Measurements from ENCODE around the gene DCDC2B.

DNA sequence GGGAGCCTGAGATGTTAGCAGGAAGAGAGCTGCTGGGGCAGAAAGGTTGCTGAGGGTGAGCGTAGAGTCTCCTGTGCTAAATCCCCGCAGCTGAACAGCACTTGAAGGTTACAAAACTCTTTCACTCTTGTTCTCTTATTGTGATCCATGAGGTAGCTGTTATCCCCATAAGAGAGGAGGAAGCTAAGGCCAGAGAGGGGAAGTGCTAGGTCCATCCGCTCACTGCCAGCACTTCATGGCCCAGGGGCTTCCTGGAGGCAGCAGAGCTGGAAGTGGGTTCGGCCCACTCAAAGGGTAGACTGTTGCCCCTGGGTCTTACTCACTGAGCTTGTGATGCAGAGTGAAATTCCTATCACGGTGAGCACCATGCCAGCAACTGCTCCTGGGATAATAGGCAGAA lies 7.7 kb downstream of the DCDC2B start:
- TF ChIP-seq ZNF57 (CRISPR knock-in tag; IDR thresholded peaks at IDR 0.05) (no peak), POLR2A (conservative IDR thresholded peaks at IDR 0.05) (no peak), ZNF431 (CRISPR knock-in tag; IDR thresholded peaks at IDR 0.05) (no peak), DIDO1 (tag; IDR thresholded peaks at IDR 0.05; ENCODE audit: low read depth) (no peak), MXI1 (IDR thresholded peaks at IDR 0.05; ENCODE audit: low read depth, low read length) (no peak), JUN (IDR thresholded peaks at IDR 0.05; ENCODE audit: borderline replicate concordance, low read depth, low read length) (no peak), JUN (CRISPR knock-in tag; IDR thresholded peaks at IDR 0.05; ENCODE audit: borderline replicate concordance) (no peak), POLR2AphosphoS2 (IDR thresholded peaks at IDR 0.05; ENCODE audit: low read length) (no peak), EZH2 (IDR thresholded peaks at IDR 0.05; ENCODE audit: borderline replicate concordance, low read depth, low read length) (no peak), CBX3 (IDR thresholded peaks at IDR 0.05; ENCODE audit: borderline replicate concordance in 1 of 2, low read length in 2 of 2) (no peak)
- TF ChIP-seq, protein P1, sequence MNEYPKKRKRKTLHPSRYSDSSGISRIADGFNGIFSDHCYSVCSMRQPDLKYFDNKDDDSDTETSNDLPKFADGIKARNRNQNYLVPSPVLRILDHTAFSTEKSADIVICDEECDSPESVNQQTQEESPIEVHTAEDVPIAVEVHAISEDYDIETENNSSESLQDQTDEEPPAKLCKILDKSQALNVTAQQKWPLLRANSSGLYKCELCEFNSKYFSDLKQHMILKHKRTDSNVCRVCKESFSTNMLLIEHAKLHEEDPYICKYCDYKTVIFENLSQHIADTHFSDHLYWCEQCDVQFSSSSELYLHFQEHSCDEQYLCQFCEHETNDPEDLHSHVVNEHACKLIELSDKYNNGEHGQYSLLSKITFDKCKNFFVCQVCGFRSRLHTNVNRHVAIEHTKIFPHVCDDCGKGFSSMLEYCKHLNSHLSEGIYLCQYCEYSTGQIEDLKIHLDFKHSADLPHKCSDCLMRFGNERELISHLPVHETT (CRISPR knock-in tag; conservative IDR thresholded peaks at IDR 0.05 in 1 of 2, IDR thresholded peaks at IDR 0.05 in 1 of 2) = no peak
- TF ChIP-seq, protein P2, sequence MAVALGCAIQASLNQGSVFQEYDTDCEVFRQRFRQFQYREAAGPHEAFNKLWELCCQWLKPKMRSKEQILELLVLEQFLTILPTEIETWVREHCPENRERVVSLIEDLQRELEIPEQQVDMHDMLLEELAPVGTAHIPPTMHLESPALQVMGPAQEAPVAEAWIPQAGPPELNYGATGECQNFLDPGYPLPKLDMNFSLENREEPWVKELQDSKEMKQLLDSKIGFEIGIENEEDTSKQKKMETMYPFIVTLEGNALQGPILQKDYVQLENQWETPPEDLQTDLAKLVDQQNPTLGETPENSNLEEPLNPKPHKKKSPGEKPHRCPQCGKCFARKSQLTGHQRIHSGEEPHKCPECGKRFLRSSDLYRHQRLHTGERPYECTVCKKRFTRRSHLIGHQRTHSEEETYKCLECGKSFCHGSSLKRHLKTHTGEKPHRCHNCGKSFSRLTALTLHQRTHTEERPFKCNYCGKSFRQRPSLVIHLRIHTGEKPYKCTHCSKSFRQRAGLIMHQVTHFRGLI (CRISPR knock-in tag; IDR thresholded peaks at IDR 0.05) = no peak
- TF ChIP-seq, protein P3, sequence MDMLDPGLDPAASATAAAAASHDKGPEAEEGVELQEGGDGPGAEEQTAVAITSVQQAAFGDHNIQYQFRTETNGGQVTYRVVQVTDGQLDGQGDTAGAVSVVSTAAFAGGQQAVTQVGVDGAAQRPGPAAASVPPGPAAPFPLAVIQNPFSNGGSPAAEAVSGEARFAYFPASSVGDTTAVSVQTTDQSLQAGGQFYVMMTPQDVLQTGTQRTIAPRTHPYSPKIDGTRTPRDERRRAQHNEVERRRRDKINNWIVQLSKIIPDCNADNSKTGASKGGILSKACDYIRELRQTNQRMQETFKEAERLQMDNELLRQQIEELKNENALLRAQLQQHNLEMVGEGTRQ (CRISPR knock-in tag; IDR thresholded peaks at IDR 0.05) = no peak
- TF ChIP-seq, protein P4, sequence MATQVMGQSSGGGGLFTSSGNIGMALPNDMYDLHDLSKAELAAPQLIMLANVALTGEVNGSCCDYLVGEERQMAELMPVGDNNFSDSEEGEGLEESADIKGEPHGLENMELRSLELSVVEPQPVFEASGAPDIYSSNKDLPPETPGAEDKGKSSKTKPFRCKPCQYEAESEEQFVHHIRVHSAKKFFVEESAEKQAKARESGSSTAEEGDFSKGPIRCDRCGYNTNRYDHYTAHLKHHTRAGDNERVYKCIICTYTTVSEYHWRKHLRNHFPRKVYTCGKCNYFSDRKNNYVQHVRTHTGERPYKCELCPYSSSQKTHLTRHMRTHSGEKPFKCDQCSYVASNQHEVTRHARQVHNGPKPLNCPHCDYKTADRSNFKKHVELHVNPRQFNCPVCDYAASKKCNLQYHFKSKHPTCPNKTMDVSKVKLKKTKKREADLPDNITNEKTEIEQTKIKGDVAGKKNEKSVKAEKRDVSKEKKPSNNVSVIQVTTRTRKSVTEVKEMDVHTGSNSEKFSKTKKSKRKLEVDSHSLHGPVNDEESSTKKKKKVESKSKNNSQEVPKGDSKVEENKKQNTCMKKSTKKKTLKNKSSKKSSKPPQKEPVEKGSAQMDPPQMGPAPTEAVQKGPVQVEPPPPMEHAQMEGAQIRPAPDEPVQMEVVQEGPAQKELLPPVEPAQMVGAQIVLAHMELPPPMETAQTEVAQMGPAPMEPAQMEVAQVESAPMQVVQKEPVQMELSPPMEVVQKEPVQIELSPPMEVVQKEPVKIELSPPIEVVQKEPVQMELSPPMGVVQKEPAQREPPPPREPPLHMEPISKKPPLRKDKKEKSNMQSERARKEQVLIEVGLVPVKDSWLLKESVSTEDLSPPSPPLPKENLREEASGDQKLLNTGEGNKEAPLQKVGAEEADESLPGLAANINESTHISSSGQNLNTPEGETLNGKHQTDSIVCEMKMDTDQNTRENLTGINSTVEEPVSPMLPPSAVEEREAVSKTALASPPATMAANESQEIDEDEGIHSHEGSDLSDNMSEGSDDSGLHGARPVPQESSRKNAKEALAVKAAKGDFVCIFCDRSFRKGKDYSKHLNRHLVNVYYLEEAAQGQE (IDR thresholded peaks at IDR 0.05; ENCODE audit: borderline replicate concordance) = no peak
- TF ChIP-seq, protein P4 (CRISPR knock-in tag; IDR thresholded peaks at IDR 0.05; ENCODE audit: low read depth) = no peak
- TF ChIP-seq, protein P5, sequence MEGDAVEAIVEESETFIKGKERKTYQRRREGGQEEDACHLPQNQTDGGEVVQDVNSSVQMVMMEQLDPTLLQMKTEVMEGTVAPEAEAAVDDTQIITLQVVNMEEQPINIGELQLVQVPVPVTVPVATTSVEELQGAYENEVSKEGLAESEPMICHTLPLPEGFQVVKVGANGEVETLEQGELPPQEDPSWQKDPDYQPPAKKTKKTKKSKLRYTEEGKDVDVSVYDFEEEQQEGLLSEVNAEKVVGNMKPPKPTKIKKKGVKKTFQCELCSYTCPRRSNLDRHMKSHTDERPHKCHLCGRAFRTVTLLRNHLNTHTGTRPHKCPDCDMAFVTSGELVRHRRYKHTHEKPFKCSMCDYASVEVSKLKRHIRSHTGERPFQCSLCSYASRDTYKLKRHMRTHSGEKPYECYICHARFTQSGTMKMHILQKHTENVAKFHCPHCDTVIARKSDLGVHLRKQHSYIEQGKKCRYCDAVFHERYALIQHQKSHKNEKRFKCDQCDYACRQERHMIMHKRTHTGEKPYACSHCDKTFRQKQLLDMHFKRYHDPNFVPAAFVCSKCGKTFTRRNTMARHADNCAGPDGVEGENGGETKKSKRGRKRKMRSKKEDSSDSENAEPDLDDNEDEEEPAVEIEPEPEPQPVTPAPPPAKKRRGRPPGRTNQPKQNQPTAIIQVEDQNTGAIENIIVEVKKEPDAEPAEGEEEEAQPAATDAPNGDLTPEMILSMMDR (IDR thresholded peaks at IDR 0.05 in 2 of 3, conservative IDR thresholded peaks at IDR 0.05 in 1 of 3; ENCODE audit: insufficient read depth in 2 of 3, low read depth in 1 of 3, low read length in 3 of 3) = no peak

All from K562 (cell line).